Activated T-cell treated with anti-CD3 and anti-CD28 coated beads, Interleukin-2, amount 50 U/mL, for 72 hours (primary cell): ENCODE results near the gene MYLK. TPM values are rescaled to one million over a fixed set of nuclear protein-coding genes. Genes with fewer than 3 reads are reported as not detected.

Experiments used
- ATAC-seq, 2 donors: fragments of 150-1000 bp; cut with Tn5 transposase; replicated peaks in 1 of 2; 2 replicates each; pipeline ENCODE4 v1.10.0; 2021; ENCODE audit warnings: moderate library complexity in 2 of 2, mild to moderate bottlenecking in 1 of 2
- DNase-seq, 2 donors: peaks; one replicate each; pipeline ENCODE4 v3.0.0; 2021 to 2022; ENCODE audit warnings: mixed read lengths in 1 of 2
- H3K27ac Mint-ChIP-seq: one replicate; pipeline ENCODE4 v1.8.0; 2022; ENCODE audit warnings: mild to moderate bottlenecking, moderate library complexity, mixed read lengths
- H3K27me3 Mint-ChIP-seq: one replicate; pipeline ENCODE4 v1.8.0; 2022; ENCODE audit warnings: low read depth, mixed read lengths
- H3K36me3 Mint-ChIP-seq, 2 donors: one replicate each; pipeline ENCODE4 v1.8.0; 2022; ENCODE audit warnings: mixed read lengths in 2 of 2, mild to moderate bottlenecking in 1 of 2; ENCODE audit not compliant: insufficient read depth in 2 of 2
- H3K4me1 Mint-ChIP-seq: one replicate; pipeline ENCODE4 v1.8.0; 2022; ENCODE audit warnings: low read depth, mixed read lengths
- H3K4me3 Mint-ChIP-seq, 2 donors: one replicate each; pipeline ENCODE4 v1.8.0; 2022; ENCODE audit warnings: mild to moderate bottlenecking in 2 of 2, mixed read lengths in 2 of 2, moderate library complexity in 2 of 2
- H3K9me3 Mint-ChIP-seq, 2 donors: one replicate each; pipeline ENCODE4 v1.8.0; 2022; ENCODE audit warnings: mixed read lengths in 2 of 2
- total RNA-seq, 2 donors: library from RNA; stranded (reverse); gene quantifications; one replicate each; pipeline ENCODE4 v1.2.3, GENCODE V29; 2022

MYLK gene
- total RNA-seq, 2 donors from 2014 or later = not detected

- Mint-ChIP-seq H3K9me3 (peaks cover 3 to 4% of the 10 kb centered on the region in 2 donors), H3K27ac (no peak overlapping the region), H3K36me3 (no peaks in the 10 kb centered on the region), H3K4me3 (no peak overlapping the region), H3K4me1 (no peaks in the 10 kb centered on the region), H3K27me3 (no peaks in the 10 kb centered on the region)
- no peak for ATAC-seq
- no peak for DNase-seq
Observed at GRCh38 chr3:123655400-123655799, 228.7 kb downstream of the MYLK start.

DNA sequence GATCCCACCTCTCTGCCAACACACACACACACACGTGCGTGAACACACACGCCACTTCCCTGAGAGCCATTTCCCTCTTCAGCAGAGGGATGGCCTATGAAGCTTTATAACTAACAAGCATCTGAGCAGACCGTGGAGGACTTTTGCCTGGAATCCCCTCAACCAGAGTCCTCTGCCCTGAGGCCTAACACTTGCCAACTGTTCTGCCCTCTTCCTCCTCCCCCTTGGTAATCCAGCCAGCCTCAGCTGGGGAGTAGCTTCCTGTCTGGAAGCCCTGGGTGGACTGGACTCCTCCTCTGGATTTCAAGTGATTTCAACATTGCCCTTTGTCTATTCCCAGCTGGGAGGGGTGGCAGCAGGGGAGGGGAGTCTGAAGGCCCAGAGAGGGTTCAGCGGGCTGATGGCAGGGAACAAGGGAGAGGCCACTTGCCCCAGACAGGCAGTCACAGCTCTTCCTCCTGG lies 230.9 kb downstream of the MYLK start:
- Mint-ChIP-seq H3K9me3 (peaks cover 3 to 4% of the 10 kb centered on the region in 2 donors), H3K4me1 (no peaks in the 10 kb centered on the region), H3K27me3 (no peaks in the 10 kb centered on the region), H3K27ac (no peak overlapping the region), H3K36me3 (no peaks in the 10 kb centered on the region), H3K4me3 (no peak overlapping the region)
- DNase-seq = no peak
- ATAC-seq = no peak

DNA sequence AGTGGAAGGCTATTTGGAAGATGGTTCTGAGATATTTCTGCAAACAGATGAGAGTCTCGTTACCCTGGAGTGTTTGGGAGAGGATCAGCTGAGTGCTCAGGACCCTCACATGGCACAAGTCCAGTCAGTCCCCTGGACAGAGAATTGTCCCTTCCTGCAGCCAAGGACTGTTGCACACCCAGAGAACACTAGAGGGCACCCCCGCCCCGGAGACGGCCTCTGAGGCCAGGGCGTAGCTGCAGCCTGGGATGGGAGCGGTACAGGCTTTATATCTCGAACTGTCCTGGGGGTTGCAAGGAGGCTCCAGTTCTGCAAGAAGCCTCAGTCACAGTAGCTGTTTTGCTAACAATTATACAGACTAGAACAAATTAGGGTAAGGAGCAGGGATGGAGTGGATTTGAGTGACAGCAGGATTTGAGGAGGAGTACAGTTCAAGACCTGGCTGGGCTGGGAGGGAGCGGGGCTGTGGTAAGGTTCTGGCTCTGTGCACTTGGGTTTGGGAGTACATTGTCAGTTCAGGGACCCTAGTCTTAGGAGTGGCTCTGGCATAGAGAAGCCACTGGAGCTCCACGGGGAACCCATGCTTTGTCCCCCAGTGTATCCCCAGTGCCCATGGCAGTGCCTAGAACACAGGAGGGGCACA lies 231.7 kb downstream of the MYLK start:
- Mint-ChIP-seq H3K36me3 (no peaks in the 10 kb centered on the region), H3K27me3 (no peaks in the 10 kb centered on the region), H3K27ac (no peak overlapping the region), H3K4me1 (no peaks in the 10 kb centered on the region), H3K4me3 (no peak overlapping the region), H3K9me3 (peaks cover 3 to 4% of the 10 kb centered on the region in 2 donors)
- peak; percentile 50 to 64 for DNase-seq
- peak; percentile 70 to 71 for ATAC-seq

DNA sequence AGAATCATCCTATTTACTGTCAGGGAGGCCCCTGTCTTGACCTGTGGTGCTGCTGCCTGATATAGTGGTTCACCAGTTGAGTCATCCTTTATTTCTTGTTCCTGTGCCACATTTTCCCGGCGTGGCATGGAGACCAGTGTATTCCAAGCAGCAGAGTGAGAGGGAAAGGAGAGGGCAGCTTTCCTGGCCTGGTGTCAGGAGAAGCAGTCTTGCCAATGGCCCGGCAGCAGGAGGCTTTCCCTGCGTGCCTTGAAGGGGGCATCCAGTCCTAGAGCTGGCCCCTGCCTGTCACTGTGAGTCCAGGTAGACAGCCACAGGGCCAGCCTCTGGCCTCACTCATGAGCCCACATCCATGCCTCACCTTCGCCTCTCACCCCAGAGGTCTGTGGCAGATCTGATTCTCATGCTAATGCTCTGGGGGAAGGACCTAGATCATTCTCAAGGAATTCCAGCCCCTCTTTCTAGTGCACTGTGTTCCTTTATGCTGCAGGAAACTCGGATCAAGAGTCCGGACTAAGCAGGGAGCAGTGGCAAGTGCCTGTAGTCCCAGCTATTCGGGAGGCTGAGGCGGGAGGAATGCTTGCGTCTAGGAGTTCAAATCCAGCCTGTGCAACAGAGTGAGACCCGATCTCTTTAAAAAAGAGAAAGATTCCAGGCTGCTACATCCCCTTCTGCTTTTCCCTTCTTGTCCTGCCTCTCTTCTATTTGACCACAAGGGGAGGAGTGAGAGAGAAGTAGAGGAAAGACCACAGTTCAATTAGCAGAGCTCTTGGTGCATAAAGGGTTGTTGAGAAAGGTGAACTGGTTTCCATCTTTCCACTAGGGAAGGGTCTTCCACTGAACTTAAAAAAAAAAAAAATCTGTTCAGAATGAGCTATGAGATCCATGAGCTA lies 232.4 kb downstream of the MYLK start:
- no peaks in the 10 kb centered on the region for H3K4me1 Mint-ChIP-seq
- peaks cover 0 to 3% of the 10 kb centered on the region in 2 donors for H3K9me3 Mint-ChIP-seq
- H3K4me3 Mint-ChIP-seq = no peak overlapping the region
- ATAC-seq = no peak
- DNase-seq = no peak
- H3K36me3 Mint-ChIP-seq = no peaks in the 10 kb centered on the region
- no peaks in the 10 kb centered on the region for H3K27me3 Mint-ChIP-seq
- H3K27ac Mint-ChIP-seq = no peak overlapping the region

DNA sequence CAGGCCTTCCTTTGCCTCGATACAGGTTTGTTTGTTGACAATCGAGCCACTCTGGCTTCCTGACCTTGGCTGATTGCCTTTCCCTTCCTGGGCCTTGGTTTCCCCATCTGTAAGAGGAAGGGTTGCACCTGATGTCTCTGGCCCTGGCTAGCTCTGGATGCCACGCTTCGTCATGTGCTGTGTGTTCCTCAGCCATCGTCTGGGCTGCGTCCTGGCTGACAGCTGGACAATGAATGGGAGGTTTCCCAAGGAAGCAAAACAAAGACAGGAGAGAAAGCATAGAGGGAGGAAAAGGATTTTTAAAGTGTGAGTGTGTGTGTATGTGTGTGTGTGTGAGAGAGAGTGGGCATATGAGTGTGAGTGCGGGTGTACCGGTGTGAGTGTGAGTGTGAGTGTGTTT lies 234.0 kb downstream of the MYLK start:
- H3K27ac Mint-ChIP-seq = no peak overlapping the region
- ATAC-seq (no peak), DNase-seq (no peak)
- H3K9me3 Mint-ChIP-seq = no peaks in the 10 kb centered on the region
- no peak overlapping the region for H3K4me3 Mint-ChIP-seq
- H3K27me3 Mint-ChIP-seq = no peaks in the 10 kb centered on the region
- H3K36me3 Mint-ChIP-seq = no peaks in the 10 kb centered on the region
- no peaks in the 10 kb centered on the region for H3K4me1 Mint-ChIP-seq

DNA sequence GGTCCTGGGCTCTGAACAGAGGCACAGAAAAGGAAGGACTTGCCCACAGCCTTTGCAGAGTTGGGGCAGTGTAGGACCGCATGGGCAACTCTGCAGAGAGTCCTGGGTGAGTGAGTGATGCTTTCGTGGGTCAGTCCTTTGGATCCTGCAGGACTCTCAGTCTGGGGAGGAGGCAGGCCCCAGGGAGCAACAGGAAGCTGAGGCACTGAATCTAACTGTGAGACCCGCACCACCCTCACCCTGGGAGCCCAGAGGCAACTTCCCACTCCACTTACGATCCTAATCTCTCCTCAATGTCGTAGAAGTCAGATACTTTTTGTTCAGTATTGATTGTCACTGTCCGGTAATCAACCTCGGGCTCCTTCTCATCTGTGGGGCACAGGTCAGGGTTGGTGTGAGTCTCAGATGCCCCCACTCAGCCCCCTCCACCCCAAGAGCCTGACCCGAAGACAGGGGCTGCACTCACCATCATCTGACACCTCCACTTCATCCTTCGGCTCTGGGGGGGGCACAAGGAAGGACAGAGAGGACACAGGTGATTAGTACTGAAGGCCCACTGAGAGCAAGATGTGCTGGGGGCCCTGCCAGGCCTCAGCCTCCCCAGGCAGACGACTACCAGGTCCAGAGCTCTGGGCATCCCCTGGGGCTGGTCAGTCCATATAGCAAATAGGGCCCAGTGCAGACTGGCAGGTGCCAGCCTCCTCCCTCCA lies 235.3 kb downstream of the MYLK start:
- no peak for DNase-seq
- Mint-ChIP-seq H3K9me3 (no peaks in the 10 kb centered on the region), H3K27me3 (no peaks in the 10 kb centered on the region), H3K4me3 (no peak overlapping the region), H3K4me1 (no peaks in the 10 kb centered on the region), H3K27ac (no peak overlapping the region), H3K36me3 (no peaks in the 10 kb centered on the region)
- no peak for ATAC-seq

GRCh38 chr3:123644358-123644757 lies 239.8 kb downstream of the MYLK start:
- no peaks in the 10 kb centered on the region for H3K27me3 Mint-ChIP-seq
- no peaks in the 10 kb centered on the region for H3K36me3 Mint-ChIP-seq
- H3K27ac Mint-ChIP-seq = no peak overlapping the region
- no peaks in the 10 kb centered on the region for H3K4me1 Mint-ChIP-seq
- no peaks in the 10 kb centered on the region for H3K9me3 Mint-ChIP-seq
- no peak for ATAC-seq
- no peak overlapping the region for H3K4me3 Mint-ChIP-seq
- no peak for DNase-seq

GRCh38 chr3:123642957-123643330 lies 241.2 kb downstream of the MYLK start:
- H3K27me3 Mint-ChIP-seq = no peaks in the 10 kb centered on the region
- DNase-seq (no peak), ATAC-seq (no peak)
- H3K36me3 Mint-ChIP-seq = no peaks in the 10 kb centered on the region
- H3K27ac Mint-ChIP-seq = no peak overlapping the region
- H3K9me3 Mint-ChIP-seq = no peaks in the 10 kb centered on the region
- H3K4me3 Mint-ChIP-seq = no peak overlapping the region
- H3K4me1 Mint-ChIP-seq = no peaks in the 10 kb centered on the region

DNA sequence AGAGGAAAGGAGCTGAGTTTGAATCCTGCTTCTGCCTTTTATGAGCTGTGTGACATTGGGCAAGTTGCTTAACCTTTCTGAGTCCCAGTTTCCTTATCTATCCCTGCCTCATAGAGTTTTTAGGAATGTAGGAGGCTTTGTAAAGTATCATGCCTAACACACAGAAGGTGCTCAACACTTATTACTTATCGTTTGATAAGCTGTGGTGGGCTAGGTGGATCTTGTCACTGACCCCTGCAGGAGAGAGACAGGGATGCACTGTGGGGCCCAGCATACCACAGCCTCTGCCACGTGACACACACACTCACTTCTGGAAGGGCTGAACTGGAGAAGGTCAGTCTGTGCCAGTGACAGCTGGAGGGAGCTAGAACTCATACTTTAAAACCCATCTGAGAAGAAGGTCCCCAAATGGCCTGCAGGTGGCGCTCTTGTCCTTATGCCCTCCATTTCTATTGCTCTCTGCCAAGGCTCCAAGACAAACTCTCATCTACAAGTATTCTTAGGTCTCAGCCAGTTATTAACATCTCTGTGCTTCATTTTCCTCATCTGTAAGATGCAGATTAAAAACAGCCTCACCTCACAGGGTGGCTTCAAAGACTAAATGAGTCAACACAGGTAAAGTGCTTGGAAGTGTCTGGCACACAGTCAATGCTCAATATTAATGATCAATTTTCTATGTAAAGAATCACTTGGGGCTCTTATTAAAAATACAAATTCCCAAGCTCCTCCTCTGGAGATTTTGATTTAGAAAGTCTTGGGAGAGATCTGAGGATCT lies 241.8 kb downstream of the MYLK start:
- peak; percentile 61 to 69 for DNase-seq
- Mint-ChIP-seq H3K4me3 (no peak overlapping the region), H3K27ac (no peak overlapping the region), H3K9me3 (no peaks in the 10 kb centered on the region), H3K27me3 (no peaks in the 10 kb centered on the region), H3K4me1 (no peaks in the 10 kb centered on the region), H3K36me3 (no peaks in the 10 kb centered on the region)
- ATAC-seq = peak; percentile 83 to 89

DNA sequence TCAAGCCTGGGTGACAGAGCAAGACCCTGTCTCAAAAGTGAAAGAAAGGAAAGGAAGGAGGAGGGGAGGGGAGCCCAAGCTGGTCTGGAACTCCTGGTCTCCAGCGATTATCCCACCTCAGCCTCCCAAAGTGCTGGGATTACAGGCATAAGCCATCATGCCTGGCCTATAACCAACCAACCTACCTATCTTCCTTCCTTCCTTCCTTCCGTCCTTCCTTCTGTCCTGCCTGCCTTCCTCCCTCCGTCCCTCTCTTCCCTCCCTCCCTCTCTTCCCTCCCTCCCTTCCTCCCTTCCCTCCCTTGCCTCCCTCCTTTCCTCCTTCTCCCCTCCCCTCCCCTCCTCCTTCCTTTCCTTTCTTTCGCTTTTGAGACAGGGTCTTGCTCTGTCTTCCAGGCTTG lies 242.6 kb downstream of the MYLK start:
- no peaks in the 10 kb centered on the region for H3K27me3 Mint-ChIP-seq
- ATAC-seq = no peak
- H3K4me1 Mint-ChIP-seq = no peaks in the 10 kb centered on the region
- no peaks in the 10 kb centered on the region for H3K9me3 Mint-ChIP-seq
- H3K27ac Mint-ChIP-seq = no peak overlapping the region
- no peak overlapping the region for H3K4me3 Mint-ChIP-seq
- no peaks in the 10 kb centered on the region for H3K36me3 Mint-ChIP-seq
- DNase-seq = no peak

GRCh38 chr3:123640740-123641462 lies 243.2 kb downstream of the MYLK start:
- H3K4me1 Mint-ChIP-seq = no peaks in the 10 kb centered on the region
- H3K36me3 Mint-ChIP-seq = no peaks in the 10 kb centered on the region
- no peak overlapping the region for H3K4me3 Mint-ChIP-seq
- H3K27ac Mint-ChIP-seq = no peak overlapping the region
- no peak for DNase-seq
- no peaks in the 10 kb centered on the region for H3K27me3 Mint-ChIP-seq
- no peaks in the 10 kb centered on the region for H3K9me3 Mint-ChIP-seq
- no peak for ATAC-seq

GRCh38 chr3:123640311-123640710 lies 243.8 kb downstream of the MYLK start:
- Mint-ChIP-seq H3K36me3 (no peaks in the 10 kb centered on the region), H3K27ac (no peak overlapping the region), H3K27me3 (no peaks in the 10 kb centered on the region), H3K4me3 (no peak overlapping the region), H3K9me3 (no peaks in the 10 kb centered on the region), H3K4me1 (no peaks in the 10 kb centered on the region)
- ATAC-seq (no peak), DNase-seq (no peak)
